NB4 (cell line): ENCODE data around the gene MAST4.

ENCODE experiments used
- MYC ChIP-seq: IDR thresholded peaks from 2 replicates; pipeline ENCODE4 v1.6.1; 2011; ENCODE audit warnings: low read depth, low read length
- POLR2A ChIP-seq: IDR thresholded peaks from 2 replicates; pipeline ENCODE4 v1.6.1; 2011; ENCODE audit warnings: mild to moderate bottlenecking; ENCODE audit not compliant: insufficient read length; ENCODE audit errors: extremely low read depth
- TF ChIP-seq, protein P1 (sequence below): IDR thresholded peaks from one replicate; pipeline ENCODE4 v1.5.1; 2012; ENCODE audit warnings: low read depth, low read length
- TF ChIP-seq, protein P2 (sequence below): IDR thresholded peaks from 2 replicates; pipeline ENCODE4 v1.6.1; 2011; ENCODE audit warnings: low read depth, low read length

DNA sequence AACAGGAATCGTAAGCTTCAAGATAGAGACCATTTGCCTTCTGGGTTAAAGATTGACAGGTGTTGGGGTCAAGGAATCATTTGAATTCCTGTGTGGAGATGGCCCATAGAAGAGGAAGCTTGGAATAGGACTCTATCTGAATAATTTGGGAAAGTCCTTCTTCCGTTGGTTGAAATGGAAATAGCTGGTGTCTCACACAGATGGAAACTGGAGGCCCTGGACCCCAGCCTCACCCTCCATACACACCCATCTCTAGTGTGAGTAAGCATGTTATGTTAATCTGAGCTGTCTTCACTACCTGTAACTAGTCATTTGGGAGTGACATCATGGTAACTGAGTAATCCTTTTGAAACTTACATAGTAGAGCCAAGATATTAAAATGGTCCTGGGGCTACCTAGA lies 416.0 kb downstream of the MAST4 start:
- TF ChIP-seq POLR2A = no peak
- TF ChIP-seq, protein P1, sequence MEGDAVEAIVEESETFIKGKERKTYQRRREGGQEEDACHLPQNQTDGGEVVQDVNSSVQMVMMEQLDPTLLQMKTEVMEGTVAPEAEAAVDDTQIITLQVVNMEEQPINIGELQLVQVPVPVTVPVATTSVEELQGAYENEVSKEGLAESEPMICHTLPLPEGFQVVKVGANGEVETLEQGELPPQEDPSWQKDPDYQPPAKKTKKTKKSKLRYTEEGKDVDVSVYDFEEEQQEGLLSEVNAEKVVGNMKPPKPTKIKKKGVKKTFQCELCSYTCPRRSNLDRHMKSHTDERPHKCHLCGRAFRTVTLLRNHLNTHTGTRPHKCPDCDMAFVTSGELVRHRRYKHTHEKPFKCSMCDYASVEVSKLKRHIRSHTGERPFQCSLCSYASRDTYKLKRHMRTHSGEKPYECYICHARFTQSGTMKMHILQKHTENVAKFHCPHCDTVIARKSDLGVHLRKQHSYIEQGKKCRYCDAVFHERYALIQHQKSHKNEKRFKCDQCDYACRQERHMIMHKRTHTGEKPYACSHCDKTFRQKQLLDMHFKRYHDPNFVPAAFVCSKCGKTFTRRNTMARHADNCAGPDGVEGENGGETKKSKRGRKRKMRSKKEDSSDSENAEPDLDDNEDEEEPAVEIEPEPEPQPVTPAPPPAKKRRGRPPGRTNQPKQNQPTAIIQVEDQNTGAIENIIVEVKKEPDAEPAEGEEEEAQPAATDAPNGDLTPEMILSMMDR = no peak
- TF ChIP-seq, protein P2, sequence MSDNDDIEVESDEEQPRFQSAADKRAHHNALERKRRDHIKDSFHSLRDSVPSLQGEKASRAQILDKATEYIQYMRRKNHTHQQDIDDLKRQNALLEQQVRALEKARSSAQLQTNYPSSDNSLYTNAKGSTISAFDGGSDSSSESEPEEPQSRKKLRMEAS = no peak
- no peak for TF ChIP-seq MYC
